NB4 (cell line): ENCODE measurements around the gene DAPK1.

Experiments
- POLR2A ChIP-seq: IDR thresholded peaks from 2 replicates; pipeline ENCODE4 v1.6.1; 2011; ENCODE audit warnings: mild to moderate bottlenecking; ENCODE audit not compliant: insufficient read length; ENCODE audit errors: extremely low read depth
- TF ChIP-seq, protein P1 (sequence below): IDR thresholded peaks from one replicate; pipeline ENCODE4 v1.5.1; 2012; ENCODE audit warnings: low read depth, low read length

DNA sequence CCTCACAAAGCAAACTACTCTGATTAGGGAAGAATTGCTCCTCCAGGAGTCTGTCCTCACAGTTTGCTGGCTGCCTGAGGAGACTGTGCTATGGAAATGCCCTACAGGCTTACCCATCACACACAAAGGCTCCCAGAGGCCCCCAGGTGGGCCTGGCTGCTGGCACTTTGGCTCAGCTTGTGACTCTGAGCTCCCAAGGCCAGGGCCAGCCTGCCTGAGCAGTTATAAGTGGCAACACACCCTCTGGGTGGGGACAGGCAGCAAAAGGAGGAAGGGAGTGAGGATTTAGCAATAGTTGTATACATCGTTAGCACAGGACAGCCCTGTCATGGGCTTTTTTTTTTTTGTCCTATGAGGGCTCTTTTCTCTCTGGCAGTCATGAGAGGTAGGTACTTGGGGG, 103.5 kb downstream of the DAPK1 start:
- no peak for TF ChIP-seq POLR2A
- TF ChIP-seq, protein P1, sequence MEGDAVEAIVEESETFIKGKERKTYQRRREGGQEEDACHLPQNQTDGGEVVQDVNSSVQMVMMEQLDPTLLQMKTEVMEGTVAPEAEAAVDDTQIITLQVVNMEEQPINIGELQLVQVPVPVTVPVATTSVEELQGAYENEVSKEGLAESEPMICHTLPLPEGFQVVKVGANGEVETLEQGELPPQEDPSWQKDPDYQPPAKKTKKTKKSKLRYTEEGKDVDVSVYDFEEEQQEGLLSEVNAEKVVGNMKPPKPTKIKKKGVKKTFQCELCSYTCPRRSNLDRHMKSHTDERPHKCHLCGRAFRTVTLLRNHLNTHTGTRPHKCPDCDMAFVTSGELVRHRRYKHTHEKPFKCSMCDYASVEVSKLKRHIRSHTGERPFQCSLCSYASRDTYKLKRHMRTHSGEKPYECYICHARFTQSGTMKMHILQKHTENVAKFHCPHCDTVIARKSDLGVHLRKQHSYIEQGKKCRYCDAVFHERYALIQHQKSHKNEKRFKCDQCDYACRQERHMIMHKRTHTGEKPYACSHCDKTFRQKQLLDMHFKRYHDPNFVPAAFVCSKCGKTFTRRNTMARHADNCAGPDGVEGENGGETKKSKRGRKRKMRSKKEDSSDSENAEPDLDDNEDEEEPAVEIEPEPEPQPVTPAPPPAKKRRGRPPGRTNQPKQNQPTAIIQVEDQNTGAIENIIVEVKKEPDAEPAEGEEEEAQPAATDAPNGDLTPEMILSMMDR, result no peak
